Pancreas (tissue), 10 donors: ENCODE results near the gene PRR11. TPM values are rescaled to one million over a fixed set of nuclear protein-coding genes. Genes with fewer than 3 reads are reported as not detected.
"Not testable (repeated sequence)": the region's sequence is repeated elsewhere in the genome, so short reads cannot be mapped to it uniquely, and the experiment has no call there.

ENCODE experiments used
- ATAC-seq, 4 donors: fragments of 200-7000 bp; cut with Tn5 transposase; one replicate each; pipeline versions ENCODE4 v1.8.0 to v1.9.1; 2020; ENCODE audit warnings: mild to moderate bottlenecking in 4 of 4, moderate library complexity in 4 of 4
- DNase-seq, 6 donors: peaks; one replicate each; pipeline ENCODE4 v3.0.0-alpha.2; 2020
- FAIRE-seq: peaks from 2 replicates; lab custom pipeline; 2012; peaks lifted over from hg19 to GRCh38; lab: Jason Lieb, UNC
- H3K27ac ChIP-seq, 4 donors: fragments of 200-600 bp; sonication (generic); 1 replicate in 3 of 4; 2 replicates in 1 of 4; pipeline versions ENCODE4 v1.5.0 to v1.8.0; 2020
- H3K27me3 ChIP-seq, 4 donors: fragments of 200-600 bp; one replicate each; pipeline ENCODE4 v1.8.0; 2021
- H3K36me3 ChIP-seq, 3 donors: fragments of 200-600 bp; sonication (generic) in 1 of 3; one replicate each; pipeline versions ENCODE4 v1.5.0 to v1.8.0; 2020 to 2021
- H3K4me1 ChIP-seq, 3 donors: fragments of 200-600 bp; one replicate each; pipeline ENCODE4 v1.8.0; 2021
- H3K4me3 ChIP-seq, 4 donors: fragments of 200-600 bp; sonication (generic) in 2 of 4; one replicate each; pipeline versions ENCODE4 v1.5.0 to v1.8.0; 2020 to 2021
- H3K9me3 ChIP-seq, 4 donors: fragments of 200-600 bp; one replicate each; pipeline ENCODE4 v1.8.0; 2021
- WGBS, 2 donors: extraction: QIAGEN DNeasy Blood & Tissue Kit; methylation state at CpG; one replicate each; pipeline ENCODE4 v1.1.7; 2013; 5-methylcytosine and 5-hydroxymethylcytosine counted together
- intact Hi-C, 3 donors: fragments of 100-400 bp; cut with DNase I; formaldehyde crosslinking; loops; one replicate each; pipeline versions ENCODE4 v1.11.1 to v1.14.2; 2022
- polyA plus RNA-seq, 2 donors: library from polyadenylated mRNA; stranded (reverse); fragments of 200-250 nt; gene quantifications; one replicate each; pipeline ENCODE4 v1.2.3, GENCODE V29; 2013
- total RNA-seq, 6 donors: library from RNA; stranded (reverse); fragmentation: NEBNext Ultra II Directional in 4 of 6; extraction: Animal tissue kit (Norgen Biotek cat#: 25700) in 4 of 6; gene quantifications; one replicate each; pipeline versions ENCODE4 v1.2.1 to v1.2.4, GENCODE V29; 2021 to 2023
- TF ChIP-seq, protein P1 (sequence below), 4 donors: fragments of 200-600 bp; sonication (generic) in 3 of 4; IDR thresholded peaks; one replicate each; pipeline versions ENCODE4 v1.5.0 to v1.8.0; 2021; ENCODE audit warnings: antibody characterized with exemption in 4 of 4
- donor health status: healthy with polysubstance abuse.
- donor health status: DM: no; HTN: no; CAD: no; lungs with moderate emphysema.
- donor health status: DM: no; HTN: no; CAD: no.
- donor health status: control.
- donor health status: control.
- donor health status: Bipolar disorder and iron deficiency.
- donor health status: DM: yes; HTN: yes; CAD: no.
- donor health status: DM: no; HTN: no; CAD: no.
- donor health status: DM: no; HTN: no; CAD: no.
- donor health status: DM: yes; HTN: yes; CAD: no.

The PRR11 gene
- total and polyA plus RNA-seq, 8 donors: 0.08 to 1.5 (median 0.53) TPM

GRCh38 chr17:59124665-59125064, 30.9 kb upstream of the PRR11 start:
- FAIRE-seq (no peak), ATAC-seq (no peak), DNase-seq (no peak)
- H3K4me3 ChIP-seq: no peak overlapping the region
- no peaks in the 10 kb centered on the region for H3K36me3 ChIP-seq
- 94 to 97% methylated on average over 6 of the region's 6 CpGs for WGBS, 2 donors
- intact Hi-C loops: no loop called here
- no peak overlapping the region for H3K27ac ChIP-seq
- TF ChIP-seq, protein P1, sequence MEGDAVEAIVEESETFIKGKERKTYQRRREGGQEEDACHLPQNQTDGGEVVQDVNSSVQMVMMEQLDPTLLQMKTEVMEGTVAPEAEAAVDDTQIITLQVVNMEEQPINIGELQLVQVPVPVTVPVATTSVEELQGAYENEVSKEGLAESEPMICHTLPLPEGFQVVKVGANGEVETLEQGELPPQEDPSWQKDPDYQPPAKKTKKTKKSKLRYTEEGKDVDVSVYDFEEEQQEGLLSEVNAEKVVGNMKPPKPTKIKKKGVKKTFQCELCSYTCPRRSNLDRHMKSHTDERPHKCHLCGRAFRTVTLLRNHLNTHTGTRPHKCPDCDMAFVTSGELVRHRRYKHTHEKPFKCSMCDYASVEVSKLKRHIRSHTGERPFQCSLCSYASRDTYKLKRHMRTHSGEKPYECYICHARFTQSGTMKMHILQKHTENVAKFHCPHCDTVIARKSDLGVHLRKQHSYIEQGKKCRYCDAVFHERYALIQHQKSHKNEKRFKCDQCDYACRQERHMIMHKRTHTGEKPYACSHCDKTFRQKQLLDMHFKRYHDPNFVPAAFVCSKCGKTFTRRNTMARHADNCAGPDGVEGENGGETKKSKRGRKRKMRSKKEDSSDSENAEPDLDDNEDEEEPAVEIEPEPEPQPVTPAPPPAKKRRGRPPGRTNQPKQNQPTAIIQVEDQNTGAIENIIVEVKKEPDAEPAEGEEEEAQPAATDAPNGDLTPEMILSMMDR (IDR thresholded peaks at IDR 0.05): no peak
- H3K4me1 ChIP-seq: no peaks in the 10 kb centered on the region
- H3K27me3 ChIP-seq: no peaks in the 10 kb centered on the region
- no peaks in the 10 kb centered on the region for H3K9me3 ChIP-seq

DNA sequence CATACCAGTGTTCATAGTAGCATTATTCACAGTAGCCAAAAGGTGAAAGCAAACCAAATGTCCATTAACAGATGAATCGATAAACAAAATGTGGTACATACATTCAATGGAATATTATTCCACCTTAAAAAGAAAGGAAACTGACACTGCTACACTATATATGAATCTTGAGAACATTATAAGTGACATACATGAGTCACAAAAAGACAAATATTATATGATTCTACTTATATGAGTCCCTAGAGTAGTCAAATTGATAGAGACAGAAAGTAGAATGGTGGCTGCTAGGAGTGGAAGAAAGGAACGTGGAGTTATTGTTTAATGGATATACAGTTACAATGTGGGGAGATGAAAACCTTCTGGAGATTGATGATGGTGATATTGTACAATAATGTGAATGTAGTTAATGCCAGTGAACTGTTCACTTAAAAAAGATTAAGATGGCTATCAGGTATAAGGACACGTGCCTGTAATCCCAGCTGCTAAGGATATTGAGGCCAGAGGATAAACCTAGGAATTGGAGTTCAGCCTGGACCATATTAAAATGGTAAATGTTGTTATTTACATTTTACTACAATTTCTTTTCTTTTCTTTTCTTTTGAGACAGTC, 28.6 kb upstream of the PRR11 start:
- intact Hi-C loops: no loop called here
- WGBS, 2 donors: 66 to 77% methylated on average over 3 of the region's 3 CpGs
- no peak for DNase-seq
- H3K27me3 ChIP-seq: no peaks in the 10 kb centered on the region
- ATAC-seq: no peak
- H3K27ac ChIP-seq: no peak overlapping the region
- FAIRE-seq: no peak
- H3K9me3 ChIP-seq: no peaks in the 10 kb centered on the region
- H3K4me1 ChIP-seq: no peaks in the 10 kb centered on the region
- TF ChIP-seq, protein P1 (IDR thresholded peaks at IDR 0.05): no peak
- H3K4me3 ChIP-seq: no peak overlapping the region
- H3K36me3 ChIP-seq: no peaks in the 10 kb centered on the region

DNA sequence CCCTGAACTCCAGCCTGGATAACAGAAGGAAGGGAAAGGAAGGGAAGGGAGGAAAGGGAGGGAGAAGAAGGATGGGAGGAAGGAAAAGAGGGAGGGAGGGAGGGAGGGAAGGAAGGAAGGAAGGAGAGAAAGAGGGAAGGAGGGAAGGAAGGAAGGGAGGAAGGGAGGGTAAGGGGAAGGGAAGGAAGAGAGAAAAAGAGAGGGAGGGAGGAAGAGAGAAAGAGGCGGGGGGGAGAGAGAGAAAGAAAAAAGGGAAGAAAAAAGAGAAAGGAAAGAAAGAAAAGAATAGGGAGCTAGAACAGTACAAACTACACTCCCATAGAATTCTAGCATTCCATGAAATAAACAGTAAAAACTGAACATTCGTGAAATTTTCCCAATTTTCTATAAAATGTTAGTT, 25.7 kb upstream of the PRR11 start:
- no peak overlapping the region for H3K4me3 ChIP-seq

DNA sequence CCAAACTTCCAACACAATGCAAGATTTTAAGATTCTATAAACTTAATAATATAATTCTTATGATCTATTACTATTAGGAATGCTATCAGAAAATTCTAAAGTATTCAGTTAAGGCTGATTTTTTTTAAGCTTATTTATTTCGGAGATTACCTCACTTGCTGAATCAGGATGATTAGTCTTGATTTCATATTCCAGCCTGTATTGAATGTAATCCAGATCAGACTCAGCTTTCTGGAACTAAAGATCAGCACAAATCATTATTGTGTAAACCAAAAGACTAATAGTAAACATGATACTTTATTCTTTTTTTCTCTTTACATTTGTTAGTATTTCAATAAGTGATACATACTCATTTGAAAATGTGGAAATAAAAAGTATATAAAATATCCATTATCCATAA, 24.4 kb upstream of the PRR11 start:
- TF ChIP-seq, protein P1 (IDR thresholded peaks at IDR 0.05): no peak
- H3K27ac ChIP-seq: no peak overlapping the region
- no peaks in the 10 kb centered on the region for H3K9me3 ChIP-seq
- ATAC-seq (no peak), DNase-seq (no peak), FAIRE-seq (no peak)
- no peaks in the 10 kb centered on the region for H3K4me1 ChIP-seq
- no peak overlapping the region for H3K4me3 ChIP-seq
- intact Hi-C loops: no loop called here
- no peaks in the 10 kb centered on the region for H3K27me3 ChIP-seq
- WGBS, 2 donors: 85 to 91% methylated on average over 1 of the region's 1 CpG
- no peaks in the 10 kb centered on the region for H3K36me3 ChIP-seq

More for the DNA sequence above, 25.7 kb upstream of the PRR11 start:
- Histone ChIP-seq H3K27ac (no peak overlapping the region), H3K4me1 (no peaks in the 10 kb centered on the region), H3K36me3 (no peaks in the 10 kb centered on the region), H3K27me3 (no peaks in the 10 kb centered on the region), H3K9me3 (no peaks in the 10 kb centered on the region)
- FAIRE-seq: no peak
- TF ChIP-seq, protein P1 (IDR thresholded peaks at IDR 0.05): no peak
- intact Hi-C loops: no loop called here
- 46 to 77% methylated on average over 2 of the region's 2 CpGs for WGBS, 2 donors
- no peak for ATAC-seq
- no peak for DNase-seq

DNA sequence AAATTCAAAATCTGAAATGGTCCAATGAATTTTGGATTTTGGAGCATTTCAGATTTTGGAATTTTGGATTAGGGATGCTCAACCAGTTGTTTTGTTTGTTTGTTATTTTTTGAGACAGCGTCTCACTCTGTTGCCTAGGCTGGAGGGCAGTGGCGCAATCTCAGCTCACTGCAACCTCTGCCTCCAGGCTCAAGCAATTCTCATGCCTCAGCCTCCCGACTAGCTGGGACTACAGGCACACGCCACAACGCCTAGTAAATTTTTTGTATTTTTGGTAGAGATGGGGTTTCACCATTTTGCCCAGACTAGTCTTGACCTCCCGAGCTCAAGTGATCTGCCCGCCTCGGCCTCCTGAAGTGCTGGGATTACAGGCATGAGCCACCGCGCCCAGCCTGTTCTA, 17.2 kb upstream of the PRR11 start:
- H3K4me3 ChIP-seq, FAIRE-seq, intact Hi-C loops, H3K36me3 ChIP-seq, H3K27ac ChIP-seq, H3K4me1 ChIP-seq, H3K9me3 ChIP-seq, ATAC-seq, H3K27me3 ChIP-seq, DNase-seq: not testable (repeated sequence)
- WGBS, 2 donors: 97 to 98% methylated on average over 10 of the region's 10 CpGs
